HEK293 (cell line): ENCODE data around the gene FOXN3.

Source experiments
- CTCF ChIA-PET: fragments of 350-600 bp; formaldehyde crosslinking; extraction: SDS; loops from one replicate; lab custom pipeline; 2021; ENCODE audit warnings: antibody characterized with exemption; lab: Yijun Ruan, JAX
- POLR2A ChIA-PET: fragments of 300-600 bp; formaldehyde crosslinking; extraction: SDS; loops from one replicate; lab custom pipeline; 2020; ENCODE audit warnings: antibody characterized with exemption, inconsistent platforms; lab: Yijun Ruan, JAX
- H3K27ac ChIP-seq: fragments of 200-500 bp; sonication (Bioruptor generic); 2 replicates; pipeline ENCODE4 v1.5.1; 2014; ENCODE audit warnings: low read depth, low read length, control low read depth, inconsistent platforms; ENCODE audit errors: extremely low read depth
- H3K36me3 ChIP-seq, 2 experiments: fragments of 200-500 bp in 1 of 2; sonication (Bioruptor generic) in 1 of 2; 1 replicate in 1 of 2; 2 replicates in 1 of 2; pipeline ENCODE4 v1.5.1; 2014 to 2017; ENCODE audit warnings: inconsistent platforms in 2 of 2, low read length in 2 of 2; ENCODE audit not compliant: control insufficient read depth in 2 of 2, insufficient read depth in 1 of 2
- H3K4me1 ChIP-seq: fragments of 200-500 bp; sonication (Bioruptor generic); 2 replicates; pipeline ENCODE4 v1.5.1; 2014; ENCODE audit warnings: mild to moderate bottlenecking, low read length, inconsistent platforms; ENCODE audit not compliant: control insufficient read depth, insufficient read depth
- H3K4me3 ChIP-seq: 2 replicates; pipeline ENCODE4 v1.5.1; 2011; ENCODE audit warnings: low read depth, mild to moderate bottlenecking, control low read depth, low read length, moderate library complexity
- H3K9me3 ChIP-seq: fragments of 200-500 bp; sonication (Bioruptor generic); 2 replicates; pipeline ENCODE4 v1.5.1; 2014; ENCODE audit warnings: low read depth, low read length, inconsistent platforms; ENCODE audit not compliant: control insufficient read depth, insufficient read depth
- GLIS2 ChIP-seq: fragments of 450-650 bp; formaldehyde crosslinking; IDR thresholded peaks from 2 replicates; pipeline ENCODE4 v1.5.1; 2016; ENCODE audit warnings: missing biosample characterization, missing genetic modification characterization
- KLF10 ChIP-seq: fragments of 450-650 bp; IDR thresholded peaks from 2 replicates; pipeline ENCODE4 v1.5.1; 2018; ENCODE audit warnings: missing biosample characterization, mild to moderate bottlenecking, missing genetic modification characterization
- PBX3 ChIP-seq: sonication (generic); formaldehyde crosslinking; IDR thresholded peaks from 2 replicates; pipeline ENCODE4 v1.8.1; 2022; ENCODE audit warnings: mild to moderate bottlenecking, moderate library complexity, missing genetic modification reagents
- REST ChIP-seq: fragments of 450-650 bp; formaldehyde crosslinking; IDR thresholded peaks from 2 replicates; pipeline ENCODE4 v1.5.1; 2016; ENCODE audit warnings: missing biosample characterization, missing genetic modification characterization
- SP3 ChIP-seq: fragments of 450-650 bp; formaldehyde crosslinking; IDR thresholded peaks from 2 replicates; pipeline ENCODE4 v1.5.1; 2016; ENCODE audit warnings: missing biosample characterization, missing genetic modification characterization
- WT1 ChIP-seq: fragments of 450-650 bp; formaldehyde crosslinking; IDR thresholded peaks from 2 replicates; pipeline ENCODE4 v1.5.1; 2016; ENCODE audit warnings: missing biosample characterization, missing genetic modification characterization
- ZBTB48 ChIP-seq: fragments of 450-650 bp; formaldehyde crosslinking; IDR thresholded peaks from 2 replicates; pipeline ENCODE4 v1.5.1; 2016; ENCODE audit warnings: missing biosample characterization, missing genetic modification characterization
- ZNF112 ChIP-seq: fragments of 450-650 bp; formaldehyde crosslinking; IDR thresholded peaks from 2 replicates; pipeline ENCODE4 v1.5.0; 2017; ENCODE audit warnings: missing biosample characterization, missing genetic modification characterization
- ZNF114 ChIP-seq: fragments of 450-650 bp; formaldehyde crosslinking; IDR thresholded peaks from 2 replicates; pipeline ENCODE4 v1.5.0; 2017; ENCODE audit warnings: missing biosample characterization, missing genetic modification characterization
- ZNF140 ChIP-seq: fragments of 450-650 bp; formaldehyde crosslinking; IDR thresholded peaks from 2 replicates; pipeline ENCODE4 v1.5.1; 2016; ENCODE audit warnings: missing biosample characterization, missing genetic modification characterization
- ZNF157 ChIP-seq: fragments of 450-650 bp; formaldehyde crosslinking; IDR thresholded peaks from 2 replicates; pipeline ENCODE4 v1.5.1; 2016; ENCODE audit warnings: missing biosample characterization, missing genetic modification characterization
- ZNF202 ChIP-seq: fragments of 450-650 bp; formaldehyde crosslinking; IDR thresholded peaks from 2 replicates; pipeline ENCODE4 v1.5.1; 2016; ENCODE audit warnings: missing biosample characterization, missing genetic modification characterization, borderline replicate concordance
- ZNF26 ChIP-seq: fragments of 450-650 bp; formaldehyde crosslinking; IDR thresholded peaks from 2 replicates; pipeline ENCODE4 v1.5.1; 2016; ENCODE audit warnings: missing biosample characterization, missing genetic modification characterization
- ZNF266 ChIP-seq: fragments of 450-650 bp; formaldehyde crosslinking; IDR thresholded peaks from 2 replicates; pipeline ENCODE4 v1.5.1; 2016; ENCODE audit warnings: missing biosample characterization, missing genetic modification characterization, low read depth
- ZNF335 ChIP-seq: fragments of 450-650 bp; formaldehyde crosslinking; conservative IDR thresholded peaks from 2 replicates; pipeline ENCODE4 v1.5.1; 2016; ENCODE audit warnings: missing biosample characterization, missing genetic modification characterization
- ZNF433 ChIP-seq: fragments of 450-650 bp; formaldehyde crosslinking; IDR thresholded peaks from 2 replicates; pipeline ENCODE4 v1.5.1; 2016; ENCODE audit warnings: missing biosample characterization, missing genetic modification characterization, low read depth
- ZNF449 ChIP-seq: fragments of 450-650 bp; formaldehyde crosslinking; IDR thresholded peaks from 2 replicates; pipeline ENCODE4 v1.5.1; 2017; ENCODE audit warnings: missing biosample characterization, mild to moderate bottlenecking, missing genetic modification characterization, moderate library complexity
- ZNF530 ChIP-seq: fragments of 450-650 bp; formaldehyde crosslinking; IDR thresholded peaks from 2 replicates; pipeline ENCODE4 v1.5.1; 2016; ENCODE audit warnings: low read depth, missing biosample characterization, missing genetic modification characterization
- ZNF580 ChIP-seq: fragments of 450-650 bp; formaldehyde crosslinking; IDR thresholded peaks from 2 replicates; pipeline ENCODE4 v1.5.1; 2016; ENCODE audit warnings: missing biosample characterization, missing genetic modification characterization
- ZNF610 ChIP-seq: fragments of 450-650 bp; formaldehyde crosslinking; IDR thresholded peaks from 2 replicates; pipeline ENCODE4 v1.5.1; 2016; ENCODE audit warnings: missing biosample characterization, missing genetic modification characterization, borderline replicate concordance
- ZNF645 ChIP-seq: fragments of 450-650 bp; formaldehyde crosslinking; IDR thresholded peaks from 2 replicates; pipeline ENCODE4; 2016; ENCODE audit warnings: missing biosample characterization, missing genetic modification characterization
- ZNF654 ChIP-seq: fragments of 450-650 bp; formaldehyde crosslinking; IDR thresholded peaks from 2 replicates; pipeline ENCODE4 v1.5.1; 2016; ENCODE audit warnings: low read depth, missing biosample characterization, missing genetic modification characterization
- ZNF677 ChIP-seq: fragments of 450-650 bp; IDR thresholded peaks from 2 replicates; pipeline ENCODE4 v1.5.0; 2018; ENCODE audit warnings: missing biosample characterization, mild to moderate bottlenecking, missing genetic modification characterization, moderate library complexity
- ZNF776 ChIP-seq: fragments of 450-650 bp; formaldehyde crosslinking; IDR thresholded peaks from 2 replicates; pipeline ENCODE4 v1.5.0; 2017; ENCODE audit warnings: missing biosample characterization, missing genetic modification characterization, borderline replicate concordance

Gene FOXN3

GRCh38 chr14:89359477-89360222 lies 57.4 kb downstream of the FOXN3 start:
- Histone ChIP-seq H3K4me3 (no peak overlapping the region), H3K36me3 (no peaks in the 10 kb centered on the region; a peak in 1 of 3 replicates), H3K9me3 (no peaks in the 10 kb centered on the region), H3K27ac (no peak overlapping the region), H3K4me1 (0 out of 2 replicates have a peak, but pooled peaks cover 3% of the 10 kb centered on the region)
- ChIA-PET CTCF (no interaction called here), POLR2A (no interaction called here)
- TF ChIP-seq ZNF335 (no peak), SP3 (tag by site-specific recombination) (no peak), ZNF433 (no peak), ZNF677 (tag by site-specific recombination) (no peak), ZNF202 (tag by site-specific recombination) (no peak), ZNF530 (no peak), ZNF610 (tag by site-specific recombination) (no peak), ZNF157 (tag by site-specific recombination) (no peak), ZNF26 (tag by site-specific recombination) (no peak), PBX3 (CRISPR knock-in tag) (no peak), WT1 (tag by site-specific recombination) (no peak), GLIS2 (tag by site-specific recombination) (no peak), KLF10 (tag by site-specific recombination) (no peak), ZNF580 (tag by site-specific recombination) (no peak), ZNF266 (tag by site-specific recombination) (no peak), ZNF776 (tag by site-specific recombination) (no peak), ZNF112 (tag by site-specific recombination) (no peak)

GRCh38 chr14:89357655-89358297 lies 59.3 kb downstream of the FOXN3 start:
- no peak overlapping the region for H3K27ac ChIP-seq
- CTCF ChIA-PET, result no interaction called here

More at GRCh38 chr14:89357655-89358297, 59.3 kb downstream of the FOXN3 start:
- H3K4me1 ChIP-seq, result 0 out of 2 replicates have a peak, but pooled peaks cover 3% of the 10 kb centered on the region
- POLR2A ChIA-PET, result no interaction called here
- H3K36me3 ChIP-seq, result no peaks in the 10 kb centered on the region; a peak in 1 of 3 replicates
- no peaks in the 10 kb centered on the region for H3K9me3 ChIP-seq
- H3K4me3 ChIP-seq, result no peak overlapping the region
- TF ChIP-seq ZNF645 (tag by site-specific recombination), result no peak
- no peak for TF ChIP-seq ZBTB48 (tag by site-specific recombination)
- TF ChIP-seq ZNF654 (tag by site-specific recombination), result no peak
- TF ChIP-seq ZNF112 (tag by site-specific recombination), result no peak
- TF ChIP-seq ZNF335, result no peak
- no peak for TF ChIP-seq ZNF140 (tag by site-specific recombination)
- no peak for TF ChIP-seq ZNF114
- TF ChIP-seq REST (tag by site-specific recombination), result no peak
- TF ChIP-seq ZNF449 (tag by site-specific recombination), result 0 out of 2 replicates have a peak, but pooled peaks have one; percentile 32
